ENCODE data around the gene HOXA13.

HOXA13 gene

GRCh38 chr7:27212497-27213432 lies 12.9 kb upstream of the HOXA13 start:
- Histone ChIP-seq H3K9me3 (ENCODE audit: control insufficient read depth, low read length) (no peaks in the 10 kb centered on the region), H3K4me3 (ENCODE audit: extremely low read depth, insufficient read depth, low read length, poor library complexity, severe bottlenecking) (no peak overlapping the region), H3K27ac (ENCODE audit: low read depth, low read length, severe bottlenecking) (no peak overlapping the region), H3K4me1 (ENCODE audit: control insufficient read depth, insufficient read depth, low read length, poor library complexity, severe bottlenecking) (peaks cover 9% of the 10 kb centered on the region), H3K36me3 (ENCODE audit: control insufficient read depth, insufficient read depth, low read length) (no peaks in the 10 kb centered on the region)
- 38 to 40% methylated on average over 41 to 44 of the region's 52 CpGs for WGBS, 2 experiments (ENCODE audit: insufficient coverage in 2 of 2)

- H3K27ac ChIP-seq (ENCODE audit: low read depth, low read length, severe bottlenecking): no peak overlapping the region
- WGBS, 2 experiments (ENCODE audit: insufficient coverage in 2 of 2): 51 to 55% methylated on average over 3 of the region's 3 CpGs
These were observed 11.9 kb upstream of the HOXA13 start for GRCh38 chr7:27211764-27212204.

GRCh38 chr7:27211084-27211446 lies 11.2 kb upstream of the HOXA13 start:
- Histone ChIP-seq H3K36me3 (ENCODE audit: control insufficient read depth, insufficient read depth, low read length) (no peaks in the 10 kb centered on the region), H3K27ac (ENCODE audit: low read depth, low read length, severe bottlenecking) (no peak overlapping the region), H3K4me1 (ENCODE audit: control insufficient read depth, insufficient read depth, low read length, poor library complexity, severe bottlenecking) (peaks cover 9% of the 10 kb centered on the region), H3K9me3 (ENCODE audit: control insufficient read depth, low read length) (no peaks in the 10 kb centered on the region), H3K4me3 (ENCODE audit: extremely low read depth, insufficient read depth, low read length, poor library complexity, severe bottlenecking) (no peak overlapping the region)
- 80% methylated on average over 1 of the region's 1 CpG; no CpG with 5 or more reads in 1 of the 2 experiments for WGBS, 2 experiments (ENCODE audit: insufficient coverage in 2 of 2)

More at GRCh38 chr7:27211764-27212204, 11.9 kb upstream of the HOXA13 start:
- Histone ChIP-seq H3K9me3 (ENCODE audit: control insufficient read depth, low read length) (no peaks in the 10 kb centered on the region), H3K4me3 (ENCODE audit: extremely low read depth, insufficient read depth, low read length, poor library complexity, severe bottlenecking) (no peak overlapping the region), H3K36me3 (ENCODE audit: control insufficient read depth, insufficient read depth, low read length) (no peaks in the 10 kb centered on the region), H3K4me1 (ENCODE audit: control insufficient read depth, insufficient read depth, low read length, poor library complexity, severe bottlenecking) (peaks cover 9% of the 10 kb centered on the region)

- no peak overlapping the region for H3K27ac ChIP-seq (ENCODE audit: low read depth, low read length, severe bottlenecking)
- 18 to 23% methylated on average over 26 of the region's 32 CpGs for WGBS, 2 experiments (ENCODE audit: insufficient coverage in 2 of 2)
- H3K4me1 ChIP-seq (ENCODE audit: control insufficient read depth, insufficient read depth, low read length, poor library complexity, severe bottlenecking): peaks cover 9% of the 10 kb centered on the region
- H3K4me3 ChIP-seq (ENCODE audit: extremely low read depth, insufficient read depth, low read length, poor library complexity, severe bottlenecking): no peak overlapping the region
- H3K9me3 ChIP-seq (ENCODE audit: control insufficient read depth, low read length): no peaks in the 10 kb centered on the region
- H3K36me3 ChIP-seq (ENCODE audit: control insufficient read depth, insufficient read depth, low read length): no peaks in the 10 kb centered on the region
These were observed 10.7 kb upstream of the HOXA13 start for GRCh38 chr7:27210441-27211083.

GRCh38 chr7:27209933-27210440 lies 10.1 kb upstream of the HOXA13 start:
- H3K27ac ChIP-seq (ENCODE audit: low read depth, low read length, severe bottlenecking): no peak overlapping the region
- H3K4me1 ChIP-seq (ENCODE audit: control insufficient read depth, insufficient read depth, low read length, poor library complexity, severe bottlenecking): peaks cover 9% of the 10 kb centered on the region
- WGBS, 2 experiments (ENCODE audit: insufficient coverage in 2 of 2): 58 to 66% methylated on average over 9 to 11 of the region's 11 CpGs
- H3K9me3 ChIP-seq (ENCODE audit: control insufficient read depth, low read length): no peaks in the 10 kb centered on the region
- no peak overlapping the region for H3K4me3 ChIP-seq (ENCODE audit: extremely low read depth, insufficient read depth, low read length, poor library complexity, severe bottlenecking)
- no peaks in the 10 kb centered on the region for H3K36me3 ChIP-seq (ENCODE audit: control insufficient read depth, insufficient read depth, low read length)

- H3K27ac ChIP-seq (ENCODE audit: low read depth, low read length, severe bottlenecking): no peak overlapping the region
- no peaks in the 10 kb centered on the region for H3K9me3 ChIP-seq (ENCODE audit: control insufficient read depth, low read length)
- H3K4me1 ChIP-seq (ENCODE audit: control insufficient read depth, insufficient read depth, low read length, poor library complexity, severe bottlenecking): peaks cover 4% of the 10 kb centered on the region
- no peaks in the 10 kb centered on the region for H3K36me3 ChIP-seq (ENCODE audit: control insufficient read depth, insufficient read depth, low read length)
- 65 to 70% methylated on average over 4 of the region's 4 CpGs for WGBS, 2 experiments (ENCODE audit: insufficient coverage in 2 of 2)
- H3K4me3 ChIP-seq (ENCODE audit: extremely low read depth, insufficient read depth, low read length, poor library complexity, severe bottlenecking): no peak overlapping the region
These were observed 9.1 kb upstream of the HOXA13 start for GRCh38 chr7:27208998-27209397.

GRCh38 chr7:27207348-27207985 lies 7.6 kb upstream of the HOXA13 start:
- Histone ChIP-seq H3K4me1 (ENCODE audit: control insufficient read depth, insufficient read depth, low read length, poor library complexity, severe bottlenecking) (no peaks in the 10 kb centered on the region), H3K27ac (ENCODE audit: low read depth, low read length, severe bottlenecking) (no peak overlapping the region), H3K4me3 (ENCODE audit: extremely low read depth, insufficient read depth, low read length, poor library complexity, severe bottlenecking) (no peak overlapping the region), H3K36me3 (ENCODE audit: control insufficient read depth, insufficient read depth, low read length) (no peaks in the 10 kb centered on the region), H3K9me3 (ENCODE audit: control insufficient read depth, low read length) (no peaks in the 10 kb centered on the region)
- 12 to 13% methylated on average over 3 of the region's 7 CpGs for WGBS, 2 experiments (ENCODE audit: insufficient coverage in 2 of 2)

- Histone ChIP-seq H3K27ac (ENCODE audit: low read depth, low read length, severe bottlenecking) (no peak overlapping the region), H3K9me3 (ENCODE audit: control insufficient read depth, low read length) (no peaks in the 10 kb centered on the region), H3K4me1 (ENCODE audit: control insufficient read depth, insufficient read depth, low read length, poor library complexity, severe bottlenecking) (no peaks in the 10 kb centered on the region), H3K4me3 (ENCODE audit: extremely low read depth, insufficient read depth, low read length, poor library complexity, severe bottlenecking) (no peak overlapping the region), H3K36me3 (ENCODE audit: control insufficient read depth, insufficient read depth, low read length) (no peaks in the 10 kb centered on the region)
- WGBS, 2 experiments (ENCODE audit: insufficient coverage in 2 of 2): 1% methylated on average over 35 to 38 of the region's 52 CpGs
These were observed 5.7 kb upstream of the HOXA13 start for GRCh38 chr7:27205325-27206280.

- no peaks in the 10 kb centered on the region for H3K36me3 ChIP-seq (ENCODE audit: control insufficient read depth, insufficient read depth, low read length)
- no peak overlapping the region for H3K27ac ChIP-seq (ENCODE audit: low read depth, low read length, severe bottlenecking)
- H3K4me3 ChIP-seq (ENCODE audit: extremely low read depth, insufficient read depth, low read length, poor library complexity, severe bottlenecking): no peak overlapping the region
- H3K9me3 ChIP-seq (ENCODE audit: control insufficient read depth, low read length): no peaks in the 10 kb centered on the region
- 1% methylated on average over 33 to 37 of the region's 41 CpGs for whole genome bisulfite sequencing, 2 experiments (ENCODE audit: insufficient coverage in 2 of 2)
- H3K4me1 ChIP-seq (ENCODE audit: control insufficient read depth, insufficient read depth, low read length, poor library complexity, severe bottlenecking): no peaks in the 10 kb centered on the region
These were observed 5.0 kb upstream of the HOXA13 start for GRCh38 chr7:27204851-27205322.
